T follicular helper cell (primary cell): ENCODE measurements around the gene SELENBP1.
A peak's percentile ranks its signal among the peaks of the same experiment; 100 is the strongest.

Experiments used
- DNase-seq: peaks from one replicate; pipeline ENCODE4 v3.0.0-alpha.2; 2020; ENCODE audit warnings: low read depth

Gene SELENBP1

DNA sequence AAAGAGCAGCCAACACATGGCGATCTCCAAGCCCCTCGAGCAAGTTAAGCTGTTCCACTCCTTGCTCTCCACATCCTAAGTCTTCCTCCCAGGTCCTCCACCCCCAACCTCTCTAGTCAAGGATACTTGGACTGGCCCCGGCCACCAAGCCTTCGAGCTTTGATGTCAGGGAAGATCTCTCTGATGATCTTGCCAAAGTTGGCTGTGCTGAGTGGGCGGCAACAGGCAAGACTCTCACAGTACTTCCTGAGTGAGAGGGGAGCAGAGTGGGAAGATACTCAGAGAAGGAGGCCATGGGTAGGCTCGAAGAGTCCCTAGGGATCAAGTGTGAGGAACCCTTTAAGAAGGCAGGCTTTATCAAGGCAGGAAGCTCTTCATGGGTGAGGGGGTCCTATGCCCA, 28.2 kb downstream of the SELENBP1 start:
- no peak for DNase-seq

DNA sequence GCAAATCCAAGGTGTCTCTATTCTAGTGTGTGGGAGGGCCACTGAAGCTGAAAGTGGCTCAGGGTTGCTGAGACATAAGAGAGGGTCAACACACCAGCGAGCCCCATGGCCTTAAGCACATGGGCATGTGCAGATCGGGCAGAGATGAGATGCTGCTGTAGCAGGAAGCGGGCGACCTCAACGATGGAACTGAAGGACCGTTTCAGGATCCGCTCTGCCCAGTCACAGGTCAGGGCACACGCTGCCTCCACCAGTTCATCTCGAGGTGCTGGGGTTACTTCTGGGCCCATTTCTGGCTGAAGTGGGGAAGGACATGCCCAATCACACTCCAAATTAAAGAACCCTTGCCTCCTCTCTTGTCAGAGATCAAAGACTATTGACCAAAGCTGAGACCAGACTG, 28.9 kb downstream of the SELENBP1 start:
- no peak for DNase-seq

DNA sequence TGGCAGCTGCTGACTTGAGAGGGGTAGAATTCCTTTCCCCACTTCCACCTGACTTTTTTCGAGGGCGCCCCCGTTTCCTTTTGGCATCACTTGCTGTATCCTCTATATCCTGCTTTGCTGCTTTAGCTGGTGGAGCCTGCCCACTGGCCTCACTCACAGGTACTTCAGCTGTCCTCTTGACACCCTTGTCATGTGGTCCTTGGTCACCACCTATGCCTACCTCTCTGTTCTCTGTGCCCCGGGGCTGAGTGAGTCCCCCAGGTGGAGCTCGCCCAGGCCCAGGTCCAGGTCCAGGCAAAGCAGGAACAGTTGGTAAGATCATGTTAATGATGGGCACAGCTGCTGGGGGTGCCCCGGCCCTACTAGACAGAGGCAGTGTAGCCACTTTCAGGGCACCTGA, 29.9 kb downstream of the SELENBP1 start:
- DNase-seq, result no peak

DNA sequence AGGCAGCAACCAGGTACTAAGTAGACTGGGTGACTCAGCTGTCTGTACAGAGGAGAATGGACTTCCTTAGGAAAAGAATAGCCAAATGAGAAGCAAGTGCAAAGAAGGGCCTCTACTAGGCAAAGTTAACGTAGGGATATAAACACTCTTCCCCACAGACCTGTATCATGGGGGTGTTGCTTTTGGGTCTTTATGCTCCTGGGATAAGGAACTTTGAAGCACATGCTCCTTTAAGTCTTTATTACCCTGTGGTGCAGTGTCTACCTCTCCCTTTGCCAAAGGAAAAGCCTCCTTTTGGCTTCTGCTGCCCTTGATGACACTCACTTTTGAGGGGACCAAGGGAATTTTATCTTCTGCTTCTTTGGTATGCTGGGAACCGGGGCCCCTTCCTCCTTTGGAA, 30.5 kb downstream of the SELENBP1 start:
- DNase-seq, result no peak

DNA sequence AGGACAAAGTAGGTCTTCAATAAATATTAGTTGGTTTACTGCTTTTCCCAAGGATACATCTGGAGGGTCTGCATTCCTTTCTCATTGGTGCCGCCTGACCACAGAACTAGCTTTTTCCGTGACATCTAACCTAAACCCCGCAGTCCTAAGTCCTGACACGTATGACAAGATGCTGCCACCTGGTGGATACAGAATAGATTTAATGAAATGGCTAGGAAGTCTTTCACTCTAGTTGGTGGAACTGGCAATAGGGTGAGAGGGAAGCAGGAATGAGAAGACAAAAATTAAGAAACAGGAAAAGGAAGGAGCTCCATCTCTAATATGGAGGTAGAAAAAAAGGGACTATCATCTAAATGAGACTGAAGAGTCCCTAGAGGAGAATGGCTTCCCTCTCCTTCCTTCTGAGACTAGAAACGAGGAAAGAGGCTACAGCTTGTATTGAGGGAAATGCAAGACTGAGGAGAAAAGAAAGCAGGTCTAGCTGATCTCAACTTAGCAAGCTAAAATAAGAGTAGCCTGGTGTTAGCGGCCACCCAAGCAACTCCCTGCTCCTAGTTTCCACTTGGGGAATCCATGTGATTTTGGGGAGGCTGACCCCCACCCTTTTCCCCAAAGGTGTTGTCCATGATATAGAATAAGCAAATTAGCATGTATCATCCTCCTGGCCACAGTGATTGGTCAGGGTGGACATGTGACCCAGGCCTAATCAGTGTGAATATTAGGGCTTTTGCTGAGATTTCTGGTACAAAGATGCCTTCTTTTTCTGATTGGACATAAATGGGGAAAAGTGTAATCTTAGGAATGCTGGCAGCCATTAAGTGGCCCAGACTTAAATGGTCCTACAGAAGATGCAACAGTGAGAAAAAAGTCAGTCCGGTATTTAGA, 31.4 kb downstream of the SELENBP1 start:
- DNase-seq, result peak; percentile 29

DNA sequence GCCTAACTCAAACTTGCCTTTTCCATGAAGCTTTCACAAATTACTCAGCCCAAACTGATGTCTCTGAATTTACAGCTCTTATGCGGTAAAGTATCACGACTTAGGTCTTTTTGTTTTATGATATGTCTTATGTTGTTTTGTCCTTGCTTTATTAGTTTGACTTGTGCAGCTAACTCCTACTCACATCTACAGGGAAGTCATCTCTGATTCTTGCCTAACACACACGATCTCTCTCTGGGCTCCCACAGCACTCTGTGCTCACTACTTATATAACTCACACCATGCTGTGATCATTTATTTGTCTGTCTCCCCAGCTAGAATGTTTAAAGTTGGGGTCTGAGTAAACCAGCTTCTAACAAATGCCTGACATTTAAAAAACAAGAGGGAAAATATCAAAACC, 35.9 kb downstream of the SELENBP1 start:
- DNase-seq, result no peak

DNA sequence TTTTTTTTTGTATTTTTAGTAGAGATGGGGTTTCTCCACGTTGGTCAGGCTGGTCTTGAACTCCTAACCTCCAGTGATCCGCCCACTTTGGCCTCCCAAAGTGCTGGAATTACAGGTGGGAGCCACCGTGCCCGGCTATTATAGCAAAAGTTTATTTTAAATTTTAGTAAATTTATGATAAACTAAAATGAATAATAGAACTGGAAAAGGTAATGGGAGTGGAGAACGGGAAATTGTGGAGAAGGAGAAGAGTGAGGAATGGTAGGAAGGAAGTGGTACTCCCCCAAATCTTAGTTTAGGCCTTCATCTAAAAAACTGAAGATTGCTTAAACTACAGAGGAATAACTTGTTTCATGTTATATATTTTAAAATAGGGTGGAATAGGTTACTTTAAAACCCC, 37.7 kb downstream of the SELENBP1 start:
- no peak for DNase-seq

DNA sequence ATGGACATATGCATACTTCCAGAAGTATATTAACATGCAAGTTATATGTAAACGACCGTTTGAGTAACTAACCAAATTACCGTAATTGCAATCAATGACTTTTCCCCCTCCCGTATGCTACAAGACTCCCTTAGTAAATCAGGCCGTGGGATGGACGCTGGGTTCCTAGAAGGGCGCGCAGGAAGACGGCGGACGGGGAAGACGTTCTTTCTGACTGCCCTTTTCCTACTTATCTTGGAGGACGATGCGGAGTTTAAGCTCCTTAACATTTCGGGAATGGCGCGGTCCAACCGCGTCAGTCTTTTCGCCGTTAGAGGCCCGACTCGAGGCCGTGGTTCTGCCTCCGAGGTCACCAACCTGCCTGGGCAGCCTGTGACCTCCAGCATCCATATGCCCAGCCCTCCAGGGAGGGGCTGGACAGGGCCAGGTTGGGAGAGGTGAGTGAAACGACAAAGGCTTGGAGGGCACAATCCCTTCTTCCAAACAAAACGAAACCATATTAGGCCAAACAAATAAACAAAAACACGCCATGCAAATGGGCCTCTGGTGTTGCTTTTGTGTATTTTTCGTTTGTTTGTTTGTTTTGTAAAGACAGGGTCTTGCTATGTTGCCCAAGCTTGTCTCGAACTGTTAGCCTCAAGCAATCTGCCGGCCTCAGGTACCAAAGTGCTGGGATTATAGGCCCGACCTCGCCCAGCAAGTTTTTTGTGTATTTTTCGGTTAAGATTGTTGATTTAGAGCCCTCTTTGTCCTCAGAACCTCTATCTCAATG, 44.4 kb downstream of the SELENBP1 start:
- DNase-seq, result no peak

DNA sequence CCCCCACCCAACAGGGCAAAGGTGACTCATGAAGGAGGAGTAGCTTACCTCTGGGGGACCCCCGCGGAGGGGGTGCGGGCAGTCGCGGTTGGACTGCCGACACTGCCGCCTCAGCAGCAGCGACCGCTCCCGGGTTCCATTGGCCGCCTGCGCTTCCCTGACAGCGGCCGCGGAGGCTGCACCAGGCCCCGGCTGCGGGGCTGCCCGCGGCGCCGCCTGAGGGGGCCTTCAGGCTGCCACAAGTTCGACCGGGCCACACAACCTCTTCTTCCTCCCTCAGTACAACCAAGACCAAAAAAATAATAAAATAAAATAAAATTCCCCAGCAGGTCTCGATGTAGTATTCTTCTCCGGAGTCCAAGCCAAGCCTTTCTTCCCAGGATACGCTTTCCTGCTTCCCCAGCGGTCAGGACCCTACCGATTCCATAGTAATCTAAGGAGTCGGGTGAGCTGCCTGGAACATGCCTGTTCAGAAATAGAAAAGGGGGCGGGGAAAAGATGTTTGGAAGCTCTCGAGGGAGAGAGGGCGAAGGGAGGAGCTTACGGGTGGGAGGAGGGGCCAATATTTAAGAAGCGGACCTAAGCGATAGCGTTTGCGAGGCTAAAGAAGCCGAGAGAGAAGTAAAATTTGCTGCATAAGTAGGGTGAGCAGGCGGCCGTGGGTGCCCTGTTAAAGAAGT, 45.1 kb downstream of the SELENBP1 start, which contains the start of gene PI4KB:
Gene PI4KB, minus strand, starts transcription at position 194 of the 680 bp plus-strand sequence. CDS start 10,935 bp downstream, outside the sequence.
- DNase-seq, result peak; percentile 81

DNA sequence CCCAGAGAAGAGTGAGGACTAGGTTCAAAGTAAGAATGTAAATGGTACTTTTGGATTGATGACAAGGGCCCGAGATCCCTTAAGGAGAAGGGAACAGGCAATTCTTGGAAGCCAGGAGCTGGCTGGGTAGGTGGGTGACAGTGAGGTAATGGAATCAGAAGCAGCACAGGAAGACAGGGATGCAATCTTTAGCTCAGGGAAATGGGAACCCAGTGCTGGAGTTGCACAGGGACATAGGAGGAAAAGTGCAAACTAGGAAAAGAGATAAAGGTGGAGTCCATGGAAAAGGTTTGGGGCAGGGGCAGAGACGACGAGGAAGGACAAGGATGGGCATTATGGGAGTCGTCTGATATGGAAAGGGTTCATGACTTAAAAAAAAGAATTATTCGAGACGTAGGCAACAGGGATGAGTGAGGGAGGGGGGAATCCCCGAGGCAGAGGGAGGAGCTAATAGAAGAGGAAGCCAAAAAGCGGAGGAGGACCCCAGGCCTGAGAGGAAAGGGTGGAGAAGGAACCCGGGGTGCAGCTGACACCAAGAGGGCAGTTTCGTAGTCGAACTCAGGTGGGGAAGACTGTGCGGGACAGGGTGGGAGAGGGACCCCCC, 45.8 kb downstream of the SELENBP1 start:
- peak; percentile 25 for DNase-seq

DNA sequence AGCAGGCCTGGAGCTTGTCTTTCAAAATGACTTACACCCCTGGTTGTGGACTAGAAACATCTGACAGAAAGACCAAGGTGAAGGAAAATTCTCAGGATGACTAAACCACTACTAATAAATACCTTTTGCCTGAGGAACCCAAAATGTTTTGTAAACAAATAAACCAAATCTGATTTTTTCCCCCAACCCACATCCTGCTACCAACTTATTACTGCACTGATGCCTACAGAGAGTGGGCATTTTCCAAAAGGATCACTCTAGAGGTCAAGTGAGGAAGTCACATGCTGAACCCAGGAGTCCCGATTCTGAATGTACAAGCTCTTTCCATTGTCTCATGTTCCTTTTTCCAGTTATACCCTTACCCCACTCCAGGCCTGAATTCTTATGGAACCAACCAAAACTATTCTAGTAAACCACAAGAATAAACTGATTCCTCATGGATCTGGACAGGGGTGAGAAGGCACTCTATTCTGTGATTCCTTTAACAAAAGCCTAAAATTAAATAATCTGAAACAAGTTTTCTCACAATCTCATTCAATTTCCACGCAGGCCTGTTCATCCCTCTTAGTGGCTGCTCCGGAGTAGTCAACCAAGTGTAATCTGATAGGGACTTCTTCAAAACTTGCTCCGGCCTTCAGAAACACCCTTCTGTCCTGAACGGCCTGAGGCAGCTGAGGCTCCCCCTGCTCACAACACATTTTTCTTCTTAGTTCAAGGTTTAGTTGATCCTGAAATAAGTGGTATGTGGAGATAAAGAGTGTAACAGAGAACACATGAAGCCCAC, 46.7 kb downstream of the SELENBP1 start:
- DNase-seq, result no peak

DNA sequence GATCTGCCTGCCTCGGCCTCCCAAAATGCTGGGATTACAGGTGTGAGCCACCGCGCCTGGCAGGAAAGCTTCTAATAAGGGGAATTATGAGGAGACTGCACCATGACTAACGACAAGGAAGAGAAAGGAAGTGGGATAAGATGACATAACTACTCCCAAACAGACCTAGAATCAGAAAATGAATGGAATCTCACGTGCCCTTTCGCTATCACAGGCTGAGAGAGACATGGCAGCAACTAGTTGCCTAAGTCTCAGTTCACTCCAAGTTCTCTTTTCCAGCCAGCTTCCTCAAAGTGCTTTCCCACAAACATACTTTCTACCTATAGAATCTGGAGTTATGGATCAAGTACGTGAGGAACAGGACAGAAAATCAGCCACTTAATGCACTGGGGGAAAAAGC, 47.3 kb downstream of the SELENBP1 start:
- no peak for DNase-seq

DNA sequence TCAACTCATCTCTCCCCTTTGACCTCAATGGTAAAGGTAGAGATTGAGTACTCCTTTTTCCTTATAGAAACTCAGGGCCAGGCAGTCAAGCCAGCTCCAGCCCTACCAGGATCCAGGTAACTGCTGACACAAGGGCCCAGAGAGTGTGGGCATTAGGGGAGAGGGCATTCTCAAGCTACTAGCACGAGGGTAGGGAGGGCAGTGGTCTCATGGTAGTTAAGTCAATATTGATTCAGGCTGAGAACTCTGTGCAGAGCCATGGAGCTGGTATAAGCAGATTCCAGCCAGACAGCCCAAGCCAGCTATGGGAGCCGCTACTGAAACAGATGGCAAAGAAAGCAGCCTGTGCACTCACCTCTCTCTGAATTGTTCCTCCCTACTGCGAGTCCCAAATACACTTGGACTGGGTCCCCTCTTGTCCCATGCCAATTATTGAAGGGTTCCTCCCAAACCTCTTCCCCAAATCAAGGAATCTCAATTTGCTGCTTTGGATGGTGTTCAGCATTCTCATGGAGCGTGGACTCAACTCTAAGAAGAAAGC, 48.0 kb downstream of the SELENBP1 start:
- DNase-seq, result no peak

DNA sequence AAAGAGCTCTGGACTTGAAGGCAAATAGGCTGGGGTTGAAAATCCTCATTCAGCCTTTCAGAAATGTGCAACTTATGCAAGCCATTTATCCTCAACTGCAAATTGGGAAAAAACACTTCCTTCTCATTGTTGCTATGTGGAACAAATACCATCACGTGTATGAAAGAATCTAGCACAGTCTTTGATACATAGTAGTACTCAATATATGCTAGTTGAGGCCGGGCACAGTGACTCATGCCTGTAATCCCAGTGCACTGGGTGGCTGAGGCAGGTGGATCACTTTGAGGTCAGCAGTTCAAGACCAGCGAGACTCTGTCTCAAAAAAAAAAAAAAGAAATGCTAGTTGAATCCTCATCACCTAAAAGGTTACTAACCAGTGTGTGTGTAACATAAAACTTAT, 53.5 kb downstream of the SELENBP1 start:
- DNase-seq, result no peak

DNA sequence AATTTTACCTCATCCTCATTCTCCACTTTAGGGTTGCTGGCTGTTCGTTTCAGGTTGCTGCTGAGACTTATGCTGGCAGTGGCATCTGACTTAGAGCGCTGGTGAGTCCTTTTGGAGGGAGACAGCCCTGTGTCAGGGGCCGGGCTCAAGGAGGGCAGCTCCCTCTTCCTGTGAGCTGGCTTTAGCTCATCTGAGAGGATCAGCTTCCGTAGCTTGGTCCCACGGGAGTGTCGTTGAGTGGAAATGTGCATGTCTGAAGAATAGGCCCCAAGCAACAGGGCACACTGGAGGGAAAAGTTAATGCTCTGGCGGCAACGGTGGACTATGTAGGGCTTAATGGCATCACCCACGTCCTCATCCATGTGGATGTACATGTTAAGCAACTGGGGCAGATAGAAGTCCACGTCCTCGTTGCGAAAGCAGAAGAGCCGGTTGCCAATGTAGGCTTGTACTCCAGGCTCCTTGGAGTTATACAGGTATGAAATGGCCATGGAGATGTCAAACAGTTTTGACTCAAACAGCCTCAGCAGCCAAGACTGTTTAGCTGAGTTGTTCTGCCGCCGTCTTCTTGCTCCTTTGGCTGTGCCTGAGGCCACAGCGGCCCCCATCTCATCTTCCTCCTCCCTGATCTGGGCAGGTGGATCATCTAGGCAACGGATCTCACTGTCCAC, 56.8 kb downstream of the SELENBP1 start:
- DNase-seq, result no peak
